ENCODE results near the gene DYNC1H1.

The DYNC1H1 gene

DNA sequence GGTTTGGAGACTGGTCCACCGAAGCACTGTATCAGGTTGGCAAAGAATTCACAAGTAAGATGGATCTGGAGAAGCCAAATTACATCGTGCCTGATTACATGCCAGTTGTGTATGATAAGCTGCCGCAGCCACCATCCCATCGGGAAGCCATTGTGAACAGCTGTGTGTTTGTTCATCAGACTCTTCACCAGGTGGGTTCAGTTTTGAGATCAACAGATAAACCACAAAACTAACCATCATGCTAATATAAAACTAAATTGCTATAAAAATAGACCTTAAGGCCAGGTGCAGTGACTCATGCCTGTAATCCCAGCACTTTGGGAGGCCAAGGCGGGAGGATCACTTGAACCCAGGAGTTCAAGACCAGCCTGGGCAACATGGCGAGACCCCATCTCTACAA is 63.6 kb downstream of the DYNC1H1 start:
- DNase-seq (no peak), ATAC-seq (replicated peaks) (no peak)
- Mint-ChIP-seq H3K9me3 (no peaks in the 10 kb centered on the region), H3K27ac (no peak overlapping the region), H3K36me3 (ENCODE audit: insufficient read depth) (peaks cover 93% of the 10 kb centered on the region), H3K4me1 (ENCODE audit: low read depth in 2 of 2) (no peaks in the 10 kb centered on the region), H3K27me3 (no peaks in the 10 kb centered on the region), H3K4me3 (no peak overlapping the region)

DNA sequence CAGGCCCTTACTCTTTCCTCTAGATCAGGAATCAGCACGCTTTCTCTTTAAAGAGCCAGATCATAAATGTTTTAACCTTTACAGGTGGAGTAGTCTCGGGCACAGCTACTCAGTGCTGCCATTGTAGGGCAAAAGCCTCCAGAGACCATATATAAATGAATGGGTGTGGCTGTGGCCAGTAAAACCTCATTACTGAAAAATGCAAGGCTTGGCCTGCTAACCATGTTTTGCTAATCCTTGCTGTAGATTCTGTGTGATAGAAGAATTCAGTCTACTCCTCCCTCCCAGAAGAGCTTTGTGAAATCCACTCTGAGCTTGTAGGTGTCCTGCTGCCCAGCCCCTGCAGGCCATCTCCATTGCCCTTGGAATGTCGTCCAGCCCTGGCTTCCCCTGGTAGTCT is 64.4 kb downstream of the DYNC1H1 start:
- DNase-seq = no peak
- Mint-ChIP-seq H3K4me1 (ENCODE audit: low read depth in 2 of 2) (no peaks in the 10 kb centered on the region), H3K36me3 (ENCODE audit: insufficient read depth) (peaks cover 93% of the 10 kb centered on the region), H3K27me3 (no peaks in the 10 kb centered on the region), H3K4me3 (no peak overlapping the region), H3K27ac (peak overlapping the region in 1 of 2 donors; percentile 63), H3K9me3 (no peaks in the 10 kb centered on the region)
- ATAC-seq (replicated peaks) = no peak

DNA sequence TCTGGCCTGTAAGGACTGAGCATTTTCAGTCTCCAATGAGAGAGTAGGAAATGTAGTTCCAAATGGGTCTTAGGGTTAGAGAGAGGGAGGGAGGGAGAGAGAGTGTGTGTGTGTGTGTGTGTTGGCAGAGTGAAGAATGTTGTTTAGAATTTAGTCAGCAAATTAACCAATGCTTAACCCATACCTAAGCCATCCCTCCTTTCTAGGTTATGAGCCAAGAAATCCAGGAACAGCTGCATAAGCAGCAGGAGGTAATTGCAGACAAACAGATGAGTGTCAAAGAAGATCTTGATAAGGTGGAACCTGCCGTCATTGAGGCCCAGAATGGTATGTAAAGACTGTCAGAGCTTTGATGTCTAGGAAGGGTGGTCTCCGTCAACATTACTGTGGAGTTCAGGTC is 65.6 kb downstream of the DYNC1H1 start:
- ATAC-seq (replicated peaks) = no peak
- Mint-ChIP-seq H3K4me1 (ENCODE audit: low read depth in 2 of 2) (no peaks in the 10 kb centered on the region), H3K36me3 (ENCODE audit: insufficient read depth) (peaks cover 93% of the 10 kb centered on the region), H3K4me3 (no peak overlapping the region), H3K27me3 (no peaks in the 10 kb centered on the region), H3K27ac (no peak overlapping the region), H3K9me3 (no peaks in the 10 kb centered on the region)
- DNase-seq = no peak

DNA sequence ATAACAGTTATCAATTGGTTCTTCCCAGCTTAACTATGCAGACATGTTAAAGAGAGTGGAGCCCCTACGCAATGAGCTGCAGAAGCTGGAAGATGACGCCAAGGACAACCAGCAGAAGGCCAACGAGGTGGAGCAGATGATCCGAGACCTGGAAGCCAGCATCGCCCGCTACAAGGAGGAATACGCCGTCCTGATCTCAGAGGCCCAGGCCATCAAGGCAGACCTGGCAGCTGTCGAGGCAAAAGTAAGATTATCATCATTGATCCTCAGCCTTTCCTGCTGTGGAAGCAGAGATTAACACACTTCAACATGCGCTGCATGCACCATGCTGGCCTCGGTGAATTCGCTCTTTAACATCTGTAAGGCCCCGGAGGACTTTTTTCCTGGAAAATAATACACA is 68.9 kb downstream of the DYNC1H1 start:
- ATAC-seq (replicated peaks) (no peak), DNase-seq (no peak)
- Mint-ChIP-seq H3K9me3 (no peaks in the 10 kb centered on the region), H3K4me1 (ENCODE audit: low read depth in 2 of 2) (no peaks in the 10 kb centered on the region), H3K27ac (no peak overlapping the region), H3K4me3 (no peak overlapping the region), H3K36me3 (ENCODE audit: insufficient read depth) (peaks cover 96% of the 10 kb centered on the region), H3K27me3 (no peaks in the 10 kb centered on the region)

DNA sequence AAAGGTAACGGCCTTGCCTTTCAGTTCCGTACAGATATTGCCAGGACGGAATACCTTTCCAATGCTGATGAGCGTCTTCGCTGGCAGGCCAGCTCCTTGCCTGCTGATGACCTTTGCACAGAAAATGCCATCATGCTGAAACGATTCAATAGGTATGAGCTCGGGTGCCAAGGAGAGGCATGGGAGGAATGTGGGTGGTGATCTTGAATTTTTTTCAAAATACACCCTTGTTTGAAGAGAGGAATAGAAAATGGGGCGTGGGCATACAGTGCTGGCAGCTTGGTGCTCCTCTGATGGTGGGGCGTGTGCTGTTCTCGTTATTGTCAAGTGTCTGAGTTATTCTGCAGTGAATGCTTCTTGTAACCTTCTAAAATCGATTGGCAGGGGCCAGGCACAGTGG is 69.9 kb downstream of the DYNC1H1 start:
- H3K36me3 Mint-ChIP-seq (ENCODE audit: insufficient read depth) = peaks cover 96% of the 10 kb centered on the region
- DNase-seq (no peak), ATAC-seq (replicated peaks) (no peak)
- H3K27me3 Mint-ChIP-seq = no peaks in the 10 kb centered on the region
- no peaks in the 10 kb centered on the region for H3K4me1 Mint-ChIP-seq (ENCODE audit: low read depth in 2 of 2)
- H3K9me3 Mint-ChIP-seq = no peaks in the 10 kb centered on the region
- no peak overlapping the region for H3K27ac Mint-ChIP-seq
- H3K4me3 Mint-ChIP-seq = no peak overlapping the region

DNA sequence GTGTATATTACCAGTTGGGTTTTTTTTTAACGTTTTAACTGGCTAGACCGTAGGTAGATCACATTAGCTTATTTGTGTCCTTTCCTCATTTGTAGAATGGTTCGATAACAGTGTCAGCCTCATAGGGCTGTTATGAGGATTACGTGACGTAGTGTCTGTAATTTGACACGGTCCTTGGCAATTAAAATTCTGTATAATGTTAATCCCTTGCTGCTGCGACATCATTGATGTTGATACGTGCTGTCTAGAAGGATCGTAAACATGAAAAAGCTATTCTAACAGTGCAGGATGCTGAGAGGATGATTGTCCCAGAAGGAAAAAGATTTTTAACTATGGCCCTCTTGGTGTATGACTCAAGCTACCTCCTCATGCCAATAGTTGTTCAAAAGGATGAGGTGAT is 71.5 kb downstream of the DYNC1H1 start:
- no peak for ATAC-seq (replicated peaks)
- Mint-ChIP-seq H3K27ac (no peak overlapping the region), H3K27me3 (no peaks in the 10 kb centered on the region), H3K4me1 (ENCODE audit: low read depth in 2 of 2) (no peaks in the 10 kb centered on the region), H3K9me3 (no peaks in the 10 kb centered on the region), H3K4me3 (no peak overlapping the region), H3K36me3 (ENCODE audit: insufficient read depth) (peaks cover 96% of the 10 kb centered on the region)
- no peak for DNase-seq

DNA sequence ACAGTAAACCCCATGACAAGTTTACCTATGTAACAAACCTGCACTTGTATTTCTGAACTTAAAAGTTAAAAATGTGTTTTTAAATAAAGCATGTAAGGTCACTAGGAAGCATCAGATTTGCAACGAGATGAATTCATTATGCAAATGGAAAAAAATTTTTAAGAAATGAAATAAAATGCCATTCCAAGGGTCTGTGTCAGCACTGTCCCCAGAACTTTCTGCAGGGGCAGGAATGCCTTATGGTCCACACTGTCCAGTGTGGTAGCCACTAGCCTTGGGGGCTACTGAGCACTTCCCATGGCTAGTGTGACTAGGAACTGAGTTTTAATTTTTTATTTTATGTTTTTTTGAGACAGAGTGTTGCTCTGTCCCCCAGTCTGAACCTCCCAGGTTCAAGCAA is 73.3 kb downstream of the DYNC1H1 start:
- H3K4me1 Mint-ChIP-seq (ENCODE audit: low read depth in 2 of 2) = no peaks in the 10 kb centered on the region
- H3K27ac Mint-ChIP-seq = no peak overlapping the region
- no peaks in the 10 kb centered on the region for H3K9me3 Mint-ChIP-seq
- H3K4me3 Mint-ChIP-seq = no peak overlapping the region
- no peak for DNase-seq
- peaks cover 99% of the 10 kb centered on the region for H3K36me3 Mint-ChIP-seq (ENCODE audit: insufficient read depth)
- no peaks in the 10 kb centered on the region for H3K27me3 Mint-ChIP-seq
- ATAC-seq (replicated peaks) = no peak

DNA sequence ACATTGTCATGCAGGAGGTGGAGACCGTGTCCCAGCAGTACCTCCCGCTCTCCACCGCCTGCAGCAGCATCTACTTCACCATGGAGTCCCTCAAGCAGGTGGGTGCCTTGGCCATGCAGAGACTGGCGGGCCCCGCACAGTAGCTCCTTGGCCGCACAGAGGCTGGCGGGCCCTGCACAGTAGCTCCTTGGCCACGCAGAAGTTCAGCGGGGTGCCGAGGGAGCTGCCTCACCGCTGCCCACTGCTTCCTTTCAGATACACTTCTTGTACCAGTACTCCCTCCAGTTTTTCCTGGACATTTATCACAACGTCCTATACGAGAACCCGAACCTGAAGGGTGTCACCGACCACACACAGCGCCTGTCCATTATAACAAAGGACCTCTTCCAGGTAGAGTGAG is 74.8 kb downstream of the DYNC1H1 start:
- Mint-ChIP-seq H3K27ac (peak overlapping the region in 1 of 2 donors; percentile 62), H3K4me3 (no peak overlapping the region), H3K36me3 (ENCODE audit: insufficient read depth) (peaks cover 99% of the 10 kb centered on the region), H3K9me3 (no peaks in the 10 kb centered on the region), H3K4me1 (ENCODE audit: low read depth in 2 of 2) (no peaks in the 10 kb centered on the region), H3K27me3 (no peaks in the 10 kb centered on the region)
- ATAC-seq (replicated peaks) = no peak
- no peak for DNase-seq

DNA sequence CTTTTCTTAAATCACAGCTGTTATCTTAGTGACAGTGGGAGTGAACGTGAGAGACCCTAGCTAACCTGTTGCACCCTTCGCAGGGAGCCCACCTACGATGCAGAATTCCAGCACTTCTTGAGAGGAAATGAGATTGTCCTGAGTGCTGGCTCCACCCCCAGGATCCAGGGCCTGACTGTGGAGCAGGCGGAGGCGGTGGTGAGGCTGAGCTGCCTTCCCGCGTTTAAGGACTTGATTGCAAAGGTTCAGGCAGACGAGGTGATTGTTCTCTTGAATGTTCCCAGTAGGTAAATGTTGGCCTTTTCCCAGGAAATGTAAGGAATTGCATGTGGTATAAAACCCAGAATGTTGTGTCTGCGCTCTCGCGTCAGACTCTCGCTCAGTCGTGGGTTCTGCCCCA is 75.8 kb downstream of the DYNC1H1 start:
- Mint-ChIP-seq H3K27ac (no peak overlapping the region), H3K36me3 (ENCODE audit: insufficient read depth) (peaks cover 99% of the 10 kb centered on the region), H3K27me3 (no peaks in the 10 kb centered on the region), H3K4me1 (ENCODE audit: low read depth in 2 of 2) (no peaks in the 10 kb centered on the region), H3K4me3 (no peak overlapping the region), H3K9me3 (no peaks in the 10 kb centered on the region)
- no peak for ATAC-seq (replicated peaks)
- DNase-seq = no peak

DNA sequence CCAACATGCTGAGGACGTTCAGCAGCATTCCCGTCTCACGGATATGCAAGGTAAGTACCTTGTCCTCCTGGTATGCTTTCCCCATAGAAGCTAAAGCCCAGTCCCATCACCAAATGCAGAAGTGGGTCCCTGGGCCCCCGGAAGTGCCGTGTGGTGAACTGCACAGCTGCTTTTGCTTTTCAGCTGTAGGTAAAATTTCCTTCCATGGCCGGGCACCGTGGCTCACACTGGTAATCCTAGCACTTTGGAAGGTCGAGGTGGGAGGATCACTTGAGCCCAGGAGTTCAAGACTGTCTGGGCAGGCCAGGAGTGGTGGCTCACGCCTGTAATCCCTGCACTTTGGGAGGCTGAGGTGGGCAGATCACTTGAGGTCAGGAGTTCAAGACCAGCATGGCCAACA is 78.3 kb downstream of the DYNC1H1 start:
- Mint-ChIP-seq H3K9me3 (no peaks in the 10 kb centered on the region), H3K27ac (no peak overlapping the region), H3K36me3 (ENCODE audit: insufficient read depth) (peaks cover 89% of the 10 kb centered on the region), H3K4me1 (ENCODE audit: low read depth in 2 of 2) (no peaks in the 10 kb centered on the region), H3K4me3 (no peak overlapping the region), H3K27me3 (no peaks in the 10 kb centered on the region)
- DNase-seq = no peak
- ATAC-seq (replicated peaks) = no peak

DNA sequence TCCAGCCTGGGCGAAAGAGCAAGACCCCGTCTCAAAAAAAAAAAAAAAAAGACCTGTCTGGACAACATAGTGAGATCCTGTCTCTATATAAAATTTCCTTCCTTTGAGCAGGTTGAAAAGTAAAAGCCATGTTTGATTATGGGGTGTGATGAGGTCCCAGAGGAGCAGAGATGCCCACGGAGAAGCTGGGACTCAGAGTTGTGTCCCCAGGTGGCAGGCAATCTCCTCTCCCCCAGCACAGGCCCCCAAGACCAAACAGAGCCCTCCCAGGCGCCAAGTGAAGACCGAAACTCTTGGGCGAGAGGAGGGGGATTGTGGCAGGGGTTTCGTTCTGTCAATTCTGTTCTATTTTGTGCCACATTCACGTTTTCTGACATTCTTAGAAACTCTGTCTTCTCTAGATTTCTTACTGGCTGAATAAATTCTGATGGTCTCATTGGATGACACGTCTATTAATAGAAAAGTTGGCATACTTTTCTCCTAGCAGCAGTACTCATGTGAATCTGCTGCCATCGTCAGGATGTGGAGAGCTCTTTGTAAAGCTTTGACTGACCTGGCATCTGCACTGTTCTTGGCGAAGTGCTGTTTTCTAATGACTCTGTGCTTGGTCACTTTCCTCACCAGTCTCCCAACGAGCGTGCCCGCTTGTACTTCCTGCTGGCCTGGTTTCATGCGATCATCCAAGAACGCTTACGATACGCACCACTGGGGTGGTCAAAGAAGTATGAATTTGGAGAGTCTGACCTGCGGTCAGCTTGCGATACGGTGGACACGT is 79.1 kb downstream of the DYNC1H1 start:
- Mint-ChIP-seq H3K36me3 (ENCODE audit: insufficient read depth) (peaks cover 89% of the 10 kb centered on the region), H3K27ac (no peak overlapping the region), H3K9me3 (no peaks in the 10 kb centered on the region), H3K4me1 (ENCODE audit: low read depth in 2 of 2) (no peaks in the 10 kb centered on the region), H3K4me3 (no peak overlapping the region), H3K27me3 (no peaks in the 10 kb centered on the region)
- ATAC-seq (replicated peaks) (no peak), DNase-seq (no peak)

DNA sequence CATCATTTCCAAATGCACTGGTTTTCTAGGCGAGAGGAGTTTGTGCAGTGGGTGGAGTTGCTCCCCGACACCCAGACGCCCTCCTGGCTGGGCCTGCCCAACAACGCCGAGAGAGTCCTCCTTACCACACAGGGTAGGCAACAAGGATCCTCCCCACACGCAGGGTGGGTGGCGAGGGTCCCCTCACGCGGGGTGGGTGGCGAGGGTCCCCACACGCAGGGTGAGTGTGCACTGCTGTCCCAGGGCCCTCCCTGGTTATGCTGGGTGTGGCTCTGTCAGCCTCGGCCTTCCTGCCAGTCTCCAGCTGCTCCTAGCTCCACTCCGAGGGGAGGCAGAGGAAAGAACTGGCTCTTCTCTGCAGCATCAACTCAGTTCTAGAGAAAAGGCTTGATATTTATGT is 80.2 kb downstream of the DYNC1H1 start:
- ATAC-seq (replicated peaks) (no peak), DNase-seq (no peak)
- Mint-ChIP-seq H3K4me1 (ENCODE audit: low read depth in 2 of 2) (no peaks in the 10 kb centered on the region), H3K4me3 (no peak overlapping the region), H3K9me3 (no peaks in the 10 kb centered on the region), H3K27me3 (no peaks in the 10 kb centered on the region), H3K27ac (no peak overlapping the region), H3K36me3 (ENCODE audit: insufficient read depth) (peaks cover 88% of the 10 kb centered on the region)

DNA sequence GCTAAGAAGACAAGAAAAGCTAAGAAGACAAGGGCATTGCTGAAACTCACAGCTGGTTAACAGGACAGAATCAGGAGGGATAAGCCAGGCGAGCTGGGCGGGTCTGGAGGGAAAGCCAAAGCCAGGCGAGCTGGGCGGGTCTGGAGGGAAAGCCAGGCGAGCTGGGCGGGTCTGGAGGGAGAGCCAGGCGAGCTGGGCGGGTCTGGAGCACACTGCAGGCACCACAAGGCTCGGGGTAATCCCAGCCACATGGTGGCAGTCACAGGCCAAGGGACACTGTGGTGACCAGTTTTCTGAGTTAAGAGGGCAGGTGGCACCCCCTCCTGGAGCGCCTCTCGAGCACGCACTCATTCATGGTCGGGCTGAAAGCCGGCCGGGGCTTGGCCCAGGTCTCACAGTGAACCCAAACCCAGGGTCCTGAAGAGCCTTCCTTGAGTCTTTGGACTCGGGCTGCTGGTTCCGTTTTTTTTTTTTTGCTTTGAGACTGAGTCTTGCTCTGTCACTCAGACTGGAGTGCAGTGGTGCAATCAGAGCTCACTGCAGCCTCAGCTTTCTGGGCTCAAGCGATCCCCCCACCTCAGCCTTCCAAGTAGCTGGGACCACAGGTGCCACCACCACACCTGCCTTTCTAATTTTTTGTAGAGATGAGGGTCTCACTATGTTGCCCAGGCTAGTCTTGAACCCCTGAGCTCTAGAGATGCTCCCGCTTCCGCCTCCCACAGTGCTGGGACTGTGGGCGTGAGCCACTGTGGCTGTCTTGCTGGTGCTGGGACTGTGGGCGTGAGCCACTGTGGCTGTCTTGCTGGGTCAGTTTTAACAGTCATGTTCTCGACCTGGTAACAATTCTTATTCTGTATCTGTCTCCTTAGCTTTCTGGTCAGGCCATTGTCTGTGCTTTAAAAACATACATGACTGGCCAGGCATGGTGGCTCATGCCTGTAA is 82.2 kb downstream of the DYNC1H1 start:
- no peaks in the 10 kb centered on the region for H3K9me3 Mint-ChIP-seq
- H3K4me3 Mint-ChIP-seq = no peak overlapping the region
- DNase-seq (peak in 1 of 3 experiments; percentile 11), ATAC-seq (replicated peaks) (peak; percentile 70)
- no peaks in the 10 kb centered on the region for H3K4me1 Mint-ChIP-seq (ENCODE audit: low read depth in 2 of 2)
- H3K36me3 Mint-ChIP-seq (ENCODE audit: insufficient read depth) = peaks cover 83% of the 10 kb centered on the region
- H3K27ac Mint-ChIP-seq = peak overlapping the region in 1 of 2 donors; percentile 69
- no peaks in the 10 kb centered on the region for H3K27me3 Mint-ChIP-seq
